Gastrocnemius medialis (tissue), 4 donors: Measurements from ENCODE around the gene ATXN2L.

Experiments
- POLR2A ChIP-seq, 2 donors: fragments of 450-650 bp; IDR thresholded peaks; one replicate each; pipeline ENCODE4 v1.6.1; 2017; ENCODE audit warnings: antibody characterized with exemption in 2 of 2, mild to moderate bottlenecking in 2 of 2, moderate library complexity in 2 of 2
- TF ChIP-seq, protein P1 (sequence below), 5 experiments: fragments of 450-650 bp in 3 of 5; fragments of 200-600 bp in 2 of 5; sonication (generic) in 2 of 5; IDR thresholded peaks in 4 of 5; conservative IDR thresholded peaks in 1 of 5; 1 replicate in 4 of 5; 2 replicates in 1 of 5; pipeline ENCODE4 v1.5.1; 2016 to 2019; ENCODE audit warnings: antibody characterized with exemption in 5 of 5, mild to moderate bottlenecking in 3 of 5, moderate library complexity in 3 of 5

DNA sequence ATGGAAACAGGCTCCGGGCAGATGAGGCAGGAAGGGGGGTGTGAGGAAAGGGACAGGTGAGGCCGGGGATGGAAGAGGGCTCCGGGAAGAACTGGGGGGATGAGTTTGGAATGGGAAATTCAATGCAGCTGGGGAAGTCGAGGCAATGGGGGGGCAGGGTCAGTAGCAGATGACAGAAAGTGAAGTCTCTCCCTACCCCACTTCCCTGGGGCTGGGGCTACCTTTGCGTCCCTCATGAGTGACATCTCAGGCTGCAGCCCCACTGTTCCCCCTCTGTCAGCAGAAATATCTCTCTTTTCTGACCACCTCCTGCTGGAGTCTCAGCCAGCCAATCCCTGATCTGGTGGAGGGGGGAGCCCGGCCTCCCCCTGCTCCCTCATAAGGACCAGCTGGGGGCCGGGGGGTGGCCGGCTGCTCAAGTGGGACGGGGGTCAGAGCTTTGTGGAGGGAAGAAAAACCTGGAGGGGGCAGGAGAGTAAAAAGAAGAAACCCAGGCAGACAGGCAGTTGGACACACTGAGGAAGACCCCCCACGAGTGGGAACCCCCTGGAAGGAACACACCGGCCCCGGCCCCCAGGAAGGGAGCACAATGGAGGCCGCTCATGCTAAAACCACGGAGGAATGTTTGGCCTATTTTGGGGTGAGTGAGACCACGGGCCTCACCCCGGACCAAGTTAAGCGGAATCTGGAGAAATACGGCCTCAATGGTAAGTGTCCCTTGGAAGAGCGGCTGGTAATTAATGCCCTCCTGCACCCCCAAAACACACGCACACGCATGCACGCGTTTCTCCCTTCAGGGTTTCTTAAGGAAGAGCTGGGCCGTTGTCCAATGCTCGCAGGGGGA lies 55.5 kb downstream of the ATXN2L start, which contains the start of gene ATP2A1:
- TF ChIP-seq, protein P1, sequence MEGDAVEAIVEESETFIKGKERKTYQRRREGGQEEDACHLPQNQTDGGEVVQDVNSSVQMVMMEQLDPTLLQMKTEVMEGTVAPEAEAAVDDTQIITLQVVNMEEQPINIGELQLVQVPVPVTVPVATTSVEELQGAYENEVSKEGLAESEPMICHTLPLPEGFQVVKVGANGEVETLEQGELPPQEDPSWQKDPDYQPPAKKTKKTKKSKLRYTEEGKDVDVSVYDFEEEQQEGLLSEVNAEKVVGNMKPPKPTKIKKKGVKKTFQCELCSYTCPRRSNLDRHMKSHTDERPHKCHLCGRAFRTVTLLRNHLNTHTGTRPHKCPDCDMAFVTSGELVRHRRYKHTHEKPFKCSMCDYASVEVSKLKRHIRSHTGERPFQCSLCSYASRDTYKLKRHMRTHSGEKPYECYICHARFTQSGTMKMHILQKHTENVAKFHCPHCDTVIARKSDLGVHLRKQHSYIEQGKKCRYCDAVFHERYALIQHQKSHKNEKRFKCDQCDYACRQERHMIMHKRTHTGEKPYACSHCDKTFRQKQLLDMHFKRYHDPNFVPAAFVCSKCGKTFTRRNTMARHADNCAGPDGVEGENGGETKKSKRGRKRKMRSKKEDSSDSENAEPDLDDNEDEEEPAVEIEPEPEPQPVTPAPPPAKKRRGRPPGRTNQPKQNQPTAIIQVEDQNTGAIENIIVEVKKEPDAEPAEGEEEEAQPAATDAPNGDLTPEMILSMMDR (IDR thresholded peaks at IDR 0.05 in 4 of 5, conservative IDR thresholded peaks at IDR 0.05 in 1 of 5): no peak
- TF ChIP-seq POLR2A (IDR thresholded peaks at IDR 0.05): peak in 1 of 2 donors; percentile 45
